DMS 273 (cell line): Measurements from ENCODE around the gene HLA-DOB.
A peak's percentile ranks its signal among the peaks of the same experiment; 100 is the strongest.

Experiments
- DNase-seq: peaks from one replicate; lab custom pipeline; 2025; ENCODE audit not compliant: unreplicated experiment; lab: John Stamatoyannopoulos, UW

The HLA-DOB gene

DNA sequence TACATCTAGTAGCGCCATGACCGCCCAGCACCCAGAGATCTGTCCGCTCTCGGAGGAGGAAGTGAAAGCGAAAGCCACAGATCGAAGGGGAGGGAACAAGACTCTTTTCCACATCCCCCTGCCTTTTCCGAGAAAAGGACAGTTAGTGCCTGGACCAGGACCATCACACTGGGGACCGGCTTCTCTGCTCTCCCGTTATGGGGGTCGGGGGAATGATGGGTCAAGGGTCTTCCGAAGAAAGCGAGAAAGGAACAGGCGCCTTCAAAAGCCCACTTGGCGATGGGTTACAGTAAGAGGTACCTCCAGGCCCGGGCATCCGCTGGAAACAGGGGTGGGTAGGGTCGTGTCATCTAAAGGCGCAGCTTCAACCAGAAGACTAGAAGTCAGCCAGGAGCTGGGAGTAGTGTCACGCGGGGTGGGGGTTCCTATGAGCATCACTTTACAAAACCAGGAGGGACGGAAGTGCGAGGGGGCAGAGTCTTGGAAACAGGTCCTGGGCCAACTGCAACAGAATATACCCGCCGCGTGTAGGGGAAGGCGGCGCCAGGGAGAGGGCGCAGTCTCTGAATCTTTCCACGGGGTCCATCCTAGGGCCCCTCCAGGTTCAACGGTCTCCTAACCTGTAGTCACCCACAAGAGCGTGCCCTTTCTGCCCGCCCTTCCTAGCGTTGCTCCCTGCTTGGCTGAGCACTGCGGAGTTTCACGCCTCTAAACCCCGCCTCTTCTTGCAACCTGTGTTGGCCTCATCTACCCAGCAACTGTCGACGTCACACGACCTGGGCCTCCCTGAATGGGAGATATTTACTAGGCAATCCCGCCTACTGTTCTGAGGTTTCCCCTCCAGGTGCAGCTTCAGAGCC, 27.4 kb upstream of the HLA-DOB start, which contains the start of gene PSMB8:
PSMB8 (minus strand) TSS at position 69 of the 860 bp plus-strand sequence; CDS start at position 18, 51 bp downstream.
- DNase-seq: peak; percentile 98

DNA sequence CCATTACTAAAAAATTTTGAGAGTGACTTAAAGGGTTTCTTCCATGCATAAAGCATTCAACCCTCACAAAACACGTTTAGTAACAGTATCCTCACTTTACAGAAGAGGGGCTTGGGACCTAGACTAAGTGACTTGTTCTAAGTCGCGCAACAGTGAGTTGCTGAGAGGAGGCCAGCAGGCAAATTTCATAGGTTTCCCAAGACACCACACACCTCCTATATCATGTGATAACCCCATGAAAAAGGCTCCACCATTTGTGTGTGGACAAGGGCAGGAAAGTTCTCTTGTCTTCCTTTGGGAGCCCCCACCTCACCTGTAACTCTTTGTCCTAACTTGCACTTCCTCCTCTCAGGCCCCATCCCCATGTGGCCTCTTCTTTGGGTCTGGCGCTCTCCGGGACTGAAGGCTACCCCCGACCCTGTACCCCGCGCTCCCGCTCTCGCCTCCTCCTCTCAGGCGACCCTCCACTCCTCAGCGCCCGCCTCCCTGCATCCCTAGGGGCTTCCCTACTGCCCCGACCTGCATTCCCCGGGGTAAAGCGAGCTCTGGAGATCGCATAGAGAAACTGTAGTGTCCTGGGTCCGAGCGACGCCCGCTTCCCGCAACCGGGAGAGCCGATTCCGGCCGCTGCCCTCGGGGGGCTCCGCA, 26.7 kb upstream of the HLA-DOB start:
- DNase-seq: peak; percentile 34

DNA sequence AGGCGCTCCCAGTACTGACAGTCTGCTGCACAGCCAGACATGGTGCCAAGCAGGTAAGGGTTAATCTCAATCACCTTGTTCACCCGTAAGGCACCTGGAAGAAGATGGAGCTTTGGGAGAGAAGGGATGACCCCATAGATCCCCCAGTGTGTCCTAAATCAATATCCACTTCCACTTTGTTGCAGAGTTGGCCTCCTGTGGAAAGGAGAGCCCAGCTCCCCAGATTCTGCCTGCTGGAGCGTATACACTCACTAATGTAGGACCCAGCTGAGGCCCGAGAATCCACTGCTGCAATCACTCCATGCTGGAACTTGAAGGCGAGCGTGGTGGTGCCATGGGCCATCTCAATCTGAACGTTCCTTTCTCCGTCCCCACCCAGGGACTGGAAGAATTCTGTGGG, 25.9 kb upstream of the HLA-DOB start:
- DNase-seq: no peak

DNA sequence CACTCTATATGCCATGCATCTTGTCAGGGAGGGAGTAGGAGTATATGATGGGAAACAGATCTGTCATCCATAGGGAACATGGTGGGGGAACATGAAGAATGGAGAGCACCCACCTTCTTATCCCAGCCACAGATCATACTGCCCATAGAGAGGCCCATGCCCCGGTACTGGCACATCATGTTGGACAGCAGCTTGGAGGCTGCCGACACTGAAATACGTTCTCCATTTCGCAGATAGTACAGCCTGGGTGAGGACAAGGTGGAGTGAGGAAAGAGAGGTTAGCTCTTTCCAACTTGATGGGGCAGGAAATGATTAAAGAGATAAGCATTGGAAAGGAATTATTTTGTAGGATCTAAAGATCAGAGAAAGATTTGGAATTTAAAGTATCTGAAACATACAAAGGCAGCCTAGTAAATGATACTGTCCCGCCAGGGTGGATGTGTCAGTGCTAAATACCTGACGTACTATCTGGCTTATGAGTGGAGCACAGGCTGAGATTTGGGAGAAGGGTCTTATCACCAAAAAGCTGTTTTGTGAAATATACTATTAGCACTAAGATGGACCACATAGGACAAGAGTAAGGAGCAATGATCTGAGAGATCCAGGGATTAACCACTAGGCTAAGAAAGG, 25.3 kb upstream of the HLA-DOB start:
- no peak for DNase-seq

DNA sequence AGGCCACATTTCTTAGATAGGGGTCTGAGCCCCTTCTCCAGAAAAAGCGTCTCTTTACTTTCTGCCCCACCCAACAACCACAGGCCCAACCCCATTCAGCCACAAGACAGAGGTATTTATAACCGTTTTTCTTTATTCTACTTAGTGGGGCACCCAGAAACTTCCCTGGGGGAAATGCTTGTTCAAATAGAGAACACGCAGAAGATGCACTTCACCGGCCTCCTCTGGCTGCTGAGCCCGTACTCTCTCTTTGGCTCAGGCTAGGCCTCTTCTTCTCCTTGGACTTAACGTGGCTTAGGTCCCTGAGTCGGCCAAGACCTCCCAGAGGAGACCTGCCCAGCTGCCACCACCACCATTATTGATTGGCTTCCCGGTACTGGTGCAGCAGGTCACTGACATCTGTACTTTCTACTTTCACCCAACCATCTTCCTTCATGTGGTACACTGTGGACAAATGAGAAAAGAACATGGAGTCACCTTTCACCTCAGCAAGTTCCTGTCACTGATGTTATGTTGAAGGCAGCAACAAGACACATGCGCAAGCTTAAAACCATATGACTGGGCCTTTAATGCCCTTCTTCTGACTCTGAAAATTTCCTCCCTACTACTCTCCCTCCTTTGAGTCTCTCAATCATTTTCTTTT, 23.9 kb upstream of the HLA-DOB start:
- DNase-seq: no peak

DNA sequence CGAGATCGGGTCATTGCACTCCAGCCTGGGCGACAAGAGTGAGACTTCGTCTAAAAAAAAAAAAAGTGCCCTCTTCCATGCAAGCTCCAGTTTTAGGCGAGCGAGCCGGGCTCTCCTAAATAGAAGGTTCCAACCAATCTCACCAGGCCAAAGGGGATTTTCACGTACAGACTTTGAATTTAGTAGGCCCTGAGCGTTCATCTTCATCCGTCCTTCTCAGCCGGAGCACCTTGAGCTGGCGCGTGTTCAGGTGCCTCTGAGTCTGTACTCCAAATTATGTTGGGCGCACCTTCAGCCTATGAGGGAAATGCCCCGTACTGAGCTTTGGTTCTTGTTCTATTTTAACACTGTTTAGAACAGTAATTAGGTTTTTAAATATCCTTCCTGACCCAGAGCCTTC, 22.6 kb upstream of the HLA-DOB start:
- DNase-seq: no peak

DNA sequence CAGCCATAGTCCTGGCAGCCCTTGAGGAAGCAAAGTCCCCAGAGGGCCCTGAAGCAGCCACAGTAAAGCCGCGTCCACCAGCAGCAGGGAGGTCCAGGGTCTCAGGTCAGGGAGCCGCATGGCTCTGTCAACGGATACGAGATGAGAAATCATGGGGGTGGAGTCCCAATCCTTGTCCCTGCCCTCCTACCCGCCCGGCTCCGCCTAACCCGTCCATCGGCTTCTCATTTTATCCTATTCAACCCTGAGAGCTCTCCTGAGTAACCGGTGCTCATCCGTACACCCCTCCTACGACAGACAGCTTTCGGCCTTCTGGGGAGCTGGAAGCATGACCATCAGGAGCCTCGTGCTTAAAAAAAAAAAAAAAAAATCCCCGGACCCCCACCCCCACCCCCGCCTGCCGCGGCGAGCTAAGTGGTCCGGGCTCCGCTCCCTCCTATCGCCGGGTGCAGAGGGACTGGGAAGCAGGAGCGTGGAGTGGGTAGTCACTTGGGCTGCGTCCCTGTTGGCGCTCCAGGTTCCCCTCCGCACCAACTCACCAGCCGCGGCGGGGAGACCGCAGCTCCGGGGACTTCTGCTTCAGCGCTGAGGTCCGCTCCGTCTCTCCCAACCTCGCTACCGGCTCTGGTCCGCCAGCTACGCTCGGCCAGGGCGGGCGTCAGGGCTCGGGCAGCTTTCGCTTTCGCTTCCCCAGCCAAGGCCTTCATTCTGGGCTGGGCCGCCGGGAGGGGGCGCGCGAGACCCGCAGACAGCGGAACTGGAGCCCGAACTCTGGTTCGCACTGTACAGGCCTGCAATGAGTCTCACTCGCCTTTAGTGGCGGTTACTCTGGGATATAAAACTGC, 21.5 kb upstream of the HLA-DOB start, which contains the start of gene TAP2:
TAP2 (minus strand) TSS at position 626 of the 845 bp plus-strand sequence; CDS start at position 120, 506 bp downstream.
- peak; percentile 96 for DNase-seq

DNA sequence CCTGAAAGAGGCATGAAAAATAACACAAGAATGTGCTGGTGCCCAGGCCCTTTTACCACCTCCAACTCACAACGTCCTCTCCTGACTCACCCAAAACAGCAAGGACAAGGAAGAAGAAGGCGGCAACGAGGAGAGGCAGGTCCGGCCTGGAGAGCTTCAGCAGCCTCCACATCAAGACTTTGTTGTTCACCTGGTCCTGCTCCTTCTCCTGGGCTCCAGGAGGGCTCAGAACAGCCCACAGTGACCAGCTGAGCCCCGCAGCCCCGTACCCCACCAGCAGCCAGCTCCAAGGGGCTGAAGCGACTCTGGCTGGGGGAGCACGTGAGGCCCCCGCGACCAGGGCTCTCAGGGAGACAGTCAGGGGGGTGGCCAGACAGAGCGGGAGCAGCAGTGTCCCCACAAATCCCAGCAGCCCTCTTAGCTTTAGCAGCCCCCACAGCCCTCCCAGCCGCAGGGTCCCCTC, 20.9 kb upstream of the HLA-DOB start:
- DNase-seq: peak; percentile 45

DNA sequence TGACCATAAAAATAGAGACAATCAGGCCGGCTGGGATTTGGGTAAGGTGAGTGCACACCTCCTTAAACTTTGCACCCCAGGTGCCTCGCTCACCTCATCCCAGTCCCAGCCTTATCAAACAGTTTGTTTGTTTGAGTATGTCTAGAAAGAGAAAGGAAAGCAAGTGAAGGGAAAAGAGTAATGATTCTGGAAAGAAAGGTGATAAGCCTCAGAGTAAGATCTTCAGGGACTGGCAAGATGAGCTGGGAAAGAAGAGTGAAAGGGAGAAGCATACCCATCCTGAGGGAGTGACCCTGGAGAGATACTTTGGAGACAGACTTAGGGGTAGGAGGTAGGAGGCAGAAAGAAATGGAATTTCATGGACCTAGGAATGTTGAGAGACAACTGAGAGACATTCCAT, 20.1 kb upstream of the HLA-DOB start:
- DNase-seq: no peak

DNA sequence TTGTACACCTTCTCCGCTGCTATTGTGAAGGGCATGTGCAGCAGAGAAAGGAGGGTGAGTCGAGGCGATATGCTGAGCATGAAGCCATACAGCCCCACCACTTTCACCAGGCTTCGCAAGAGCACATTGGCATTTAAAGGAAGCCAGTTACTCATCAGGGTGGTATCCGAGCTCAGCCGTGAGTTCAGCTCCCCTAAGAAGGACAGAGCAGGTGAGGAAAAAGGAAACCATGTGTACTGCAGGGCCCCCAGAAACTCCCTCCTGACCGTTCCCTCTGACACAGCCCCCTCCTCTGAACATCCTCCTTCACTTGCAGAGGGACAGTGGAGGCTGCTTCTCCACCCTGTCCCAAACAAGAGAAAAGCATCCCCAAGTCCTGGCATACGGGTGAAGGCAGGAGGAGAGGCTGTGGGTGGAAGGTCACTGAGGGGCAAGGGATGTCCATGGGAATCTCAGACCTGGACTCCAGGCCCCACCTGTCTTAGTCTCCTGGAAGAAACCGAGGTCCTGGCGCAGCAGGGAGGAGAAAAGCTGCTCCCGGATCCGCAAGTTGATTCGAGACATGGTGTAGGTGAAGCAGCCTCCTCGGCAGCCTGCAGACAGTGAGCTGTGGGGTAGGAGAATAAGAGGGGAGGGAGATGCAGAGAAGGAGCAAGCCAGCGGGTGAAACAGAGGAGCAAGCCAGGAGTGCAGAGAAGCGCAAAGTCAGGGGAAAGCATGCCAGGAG, 18.5 kb upstream of the HLA-DOB start:
- DNase-seq: no peak

DNA sequence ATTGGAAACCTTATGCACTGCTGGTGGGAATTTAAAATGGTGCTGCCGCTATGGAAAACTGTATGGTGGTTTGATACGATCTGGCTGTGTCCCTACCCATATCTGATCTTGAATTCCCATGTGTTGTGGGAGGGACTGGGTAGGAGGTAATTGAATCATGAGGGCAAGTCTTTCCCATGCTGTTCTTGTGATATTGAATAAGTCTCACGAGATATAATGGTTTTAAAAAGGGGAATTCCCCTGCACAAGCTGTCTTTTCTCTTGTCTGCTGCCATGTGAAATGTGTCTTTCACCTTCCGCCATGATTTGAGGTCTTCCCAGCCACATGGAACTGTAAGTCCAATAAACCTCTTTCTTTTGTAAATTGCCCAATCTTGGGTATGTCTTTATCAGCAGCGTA, 16.9 kb upstream of the HLA-DOB start:
- DNase-seq: no peak

DNA sequence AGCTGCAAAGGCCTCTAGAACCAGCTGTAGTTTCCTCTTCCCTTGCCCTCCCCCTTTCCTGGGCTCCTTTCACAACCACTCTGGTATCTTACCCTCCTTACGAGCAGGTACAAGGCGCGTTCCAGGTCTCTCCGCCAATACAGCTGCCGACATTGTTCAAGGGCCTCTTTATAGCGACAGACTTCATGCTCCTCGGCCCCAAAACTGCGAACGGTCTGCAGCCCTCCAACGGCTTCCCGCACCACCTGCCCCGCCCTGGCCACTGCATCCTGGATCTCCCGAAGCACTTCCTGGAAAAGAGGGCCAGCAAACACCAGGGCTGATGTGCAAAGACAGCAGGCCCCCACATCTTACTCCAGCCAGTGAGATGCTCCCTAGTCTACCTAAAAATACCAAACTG, 15.7 kb upstream of the HLA-DOB start:
- no peak for DNase-seq

DNA sequence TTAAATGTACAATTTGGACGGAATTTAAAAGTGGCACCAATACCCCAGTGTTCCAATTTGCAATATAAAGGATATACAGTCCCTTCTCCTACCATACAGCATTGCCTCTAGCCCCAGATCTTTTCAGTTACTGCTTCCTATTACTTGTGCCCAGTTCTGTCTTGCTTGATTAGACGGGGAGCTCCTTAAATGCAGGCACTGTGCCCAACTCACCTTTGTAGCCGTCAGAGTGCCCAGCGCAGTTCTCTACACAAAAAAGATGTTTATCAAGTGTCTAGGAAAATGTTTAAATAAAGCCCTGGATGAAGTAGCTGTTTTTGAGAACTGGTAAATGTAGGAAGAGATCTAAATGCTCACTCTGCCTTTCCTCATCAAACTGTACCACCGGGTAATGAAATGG, 14.1 kb upstream of the HLA-DOB start:
- DNase-seq: no peak

DNA sequence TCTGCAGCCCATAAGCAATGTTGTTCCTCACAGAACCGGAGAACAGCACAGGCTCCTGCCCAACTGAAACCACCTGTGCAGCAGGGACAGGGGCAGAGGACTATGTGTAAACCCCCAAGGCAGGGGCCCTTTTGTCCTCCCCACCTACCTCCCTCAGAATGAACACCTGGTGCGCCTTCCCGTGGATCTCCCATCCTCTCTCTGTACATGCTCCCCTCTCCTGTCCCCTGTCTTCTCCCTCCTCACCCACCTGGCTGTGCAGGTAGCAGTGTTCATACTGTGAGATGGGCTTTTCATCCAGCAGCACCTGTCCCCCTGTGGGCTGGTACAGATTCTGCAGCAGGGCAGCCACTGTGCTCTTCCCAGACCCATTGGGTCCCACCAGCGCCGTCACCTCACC, 13.2 kb upstream of the HLA-DOB start:
- no peak for DNase-seq

DNA sequence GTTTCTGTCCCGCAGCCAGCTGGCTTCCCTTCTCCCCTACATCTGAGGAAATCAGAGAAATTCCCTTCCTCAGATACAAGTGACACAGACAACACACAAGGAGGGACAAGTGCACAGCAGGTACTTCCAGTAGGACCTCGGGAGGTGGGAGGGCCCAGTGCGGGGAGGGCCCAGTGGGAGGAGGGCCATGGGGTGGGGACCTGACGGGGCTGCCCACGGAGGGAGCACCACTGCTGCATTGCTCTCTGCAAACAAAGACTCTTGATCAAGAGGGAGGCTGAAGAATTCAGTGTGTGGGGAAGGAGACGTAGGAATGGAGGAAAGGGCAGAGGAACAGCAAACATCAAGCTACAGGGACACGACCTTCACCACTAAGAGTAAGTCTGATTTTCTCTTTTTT, 12.7 kb upstream of the HLA-DOB start:
- DNase-seq: no peak

DNA sequence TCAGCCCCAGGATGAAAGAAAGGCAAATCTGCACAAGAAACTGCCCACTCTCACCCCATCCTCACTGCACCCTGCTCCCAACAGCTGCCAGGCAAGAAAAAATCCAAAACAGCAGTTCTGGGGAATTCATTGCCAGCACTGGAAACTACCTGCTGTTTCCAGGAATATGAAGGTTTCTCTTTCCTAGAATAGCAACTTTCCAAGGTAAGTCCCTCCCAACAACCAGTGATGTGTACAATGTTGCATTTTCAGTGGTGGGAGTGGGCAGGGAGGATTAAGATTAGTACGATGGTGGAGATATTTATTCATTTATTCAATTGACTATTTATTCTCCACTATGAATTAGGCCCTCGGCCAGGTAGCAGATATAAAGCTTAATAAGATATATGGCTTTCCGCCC, 10.2 kb upstream of the HLA-DOB start:
- DNase-seq: no peak

DNA sequence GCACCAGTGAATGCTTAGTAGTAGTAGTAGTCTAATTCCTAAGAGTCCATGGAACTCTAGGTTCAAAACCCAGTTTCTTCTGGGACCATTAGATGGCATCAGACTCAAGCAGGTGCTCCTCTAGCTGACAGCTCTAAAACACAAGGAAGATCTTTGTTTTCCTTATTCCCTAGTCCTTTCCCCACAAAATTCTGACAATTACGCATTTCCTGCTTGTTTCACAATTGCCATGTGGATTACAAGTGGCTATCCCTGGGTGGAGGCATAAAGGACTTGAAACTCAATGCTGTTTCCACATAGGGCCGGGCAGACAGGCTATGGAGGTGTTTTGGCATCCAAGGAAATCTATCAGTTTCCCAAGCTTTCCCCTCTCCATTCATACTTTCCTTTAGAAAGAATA, 9.2 kb upstream of the HLA-DOB start:
- DNase-seq: peak; percentile 34

DNA sequence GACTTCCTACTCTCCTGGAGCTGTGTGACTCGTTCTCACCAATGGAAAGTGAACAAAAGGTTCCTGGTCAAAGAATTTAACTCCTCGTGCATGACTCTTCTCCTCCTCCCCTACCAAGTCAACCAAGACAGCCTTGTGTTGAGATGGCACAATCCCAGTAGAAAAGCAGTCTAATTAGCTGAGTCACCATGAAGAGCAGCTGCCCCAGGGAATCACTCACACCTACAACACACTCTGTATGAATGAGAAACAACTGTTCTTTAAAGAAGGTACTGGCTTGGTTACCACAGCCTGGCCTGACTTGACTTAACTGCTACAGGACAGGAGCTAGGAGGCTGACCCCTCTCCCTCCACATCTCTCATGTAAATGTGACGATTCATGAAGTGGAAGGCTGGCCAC, 2.9 kb upstream of the HLA-DOB start:
- peak; percentile 49 for DNase-seq

DNA sequence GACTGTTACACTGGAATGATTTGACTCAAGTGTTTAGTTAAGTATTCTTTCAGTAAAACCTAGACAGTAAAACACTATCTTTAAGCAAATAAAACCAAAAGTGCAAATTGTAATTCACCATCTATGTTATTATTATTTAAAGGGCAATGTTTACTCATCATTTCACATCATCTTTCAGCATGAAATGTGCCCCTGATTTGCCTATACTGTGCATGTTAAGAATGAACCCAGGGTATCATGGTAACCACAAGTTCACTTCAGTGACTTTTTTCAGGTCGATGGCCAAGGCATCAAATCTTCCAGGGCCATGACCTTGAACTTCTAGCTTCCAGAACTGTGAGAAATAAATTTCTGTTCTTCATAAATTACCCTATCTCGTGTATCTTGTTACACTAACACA, 2.1 kb upstream of the HLA-DOB start:
- no peak for DNase-seq

DNA sequence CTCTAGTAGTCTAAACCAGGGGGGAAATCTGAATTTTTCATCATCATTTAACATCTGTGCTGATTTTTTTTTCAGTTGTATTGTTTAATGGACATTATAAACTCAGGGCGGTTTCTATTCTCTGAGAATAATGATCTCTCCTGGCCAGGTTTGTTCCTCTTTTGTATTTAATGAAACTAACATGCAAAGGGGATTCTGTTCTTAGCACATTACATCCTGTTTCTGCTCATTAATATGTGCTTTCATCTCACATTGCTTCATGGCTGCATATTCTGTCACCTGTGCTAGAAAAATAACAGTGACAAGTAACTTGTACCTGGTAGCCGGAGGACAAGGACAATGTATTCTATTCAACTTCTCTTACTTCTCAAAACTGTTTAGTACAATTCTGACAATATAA, 806 bp downstream of the HLA-DOB start:
- DNase-seq: no peak
